GM13977 (cell line): Measurements from ENCODE around the gene AK2.

Experiments used
- DNase-seq: peaks from one replicate; pipeline ENCODE4 v3.0.0; 2012; ENCODE audit warnings: low spot score
- in situ Hi-C: fragments of 300-500 bp; cut with MboI; formaldehyde crosslinking; loops from one replicate; pipeline ENCODE4 v1.12.0; 2022; ENCODE audit warnings: low sequenced_read_pairs, low pct_unique_long_range_greater_than_20kb, mixed read lengths, inconsistent platforms; ENCODE audit not compliant: unreplicated experiment
- TF ChIP-seq, protein P1 (sequence below): IDR thresholded peaks from 2 replicates; pipeline ENCODE4 v1.5.1; 2012; ENCODE audit warnings: mild to moderate bottlenecking, control low read depth; ENCODE audit not compliant: insufficient read depth; ENCODE audit errors: extremely low read depth, missing control alignments

The AK2 gene

DNA sequence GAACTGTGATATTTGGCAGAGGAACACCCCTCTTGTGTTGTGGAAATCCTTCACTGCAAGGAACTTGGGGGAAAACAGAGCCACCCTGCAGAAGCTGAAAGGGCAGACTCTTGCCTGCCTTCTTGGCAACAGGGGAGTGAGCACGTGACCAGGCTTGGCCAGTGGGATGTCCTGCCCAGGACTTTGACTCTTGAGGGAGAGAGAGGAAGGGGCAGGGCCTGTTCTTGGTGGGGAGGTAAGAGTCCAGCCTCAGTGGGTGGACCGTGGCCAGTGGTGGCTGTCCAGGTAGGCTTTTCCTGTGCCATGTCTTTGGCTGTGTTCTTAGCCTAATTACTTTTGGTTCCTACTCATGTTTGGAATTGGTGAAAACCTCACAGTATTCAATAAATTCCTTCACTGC lies 8.6 kb upstream of the AK2 start:
- TF ChIP-seq, protein P1, sequence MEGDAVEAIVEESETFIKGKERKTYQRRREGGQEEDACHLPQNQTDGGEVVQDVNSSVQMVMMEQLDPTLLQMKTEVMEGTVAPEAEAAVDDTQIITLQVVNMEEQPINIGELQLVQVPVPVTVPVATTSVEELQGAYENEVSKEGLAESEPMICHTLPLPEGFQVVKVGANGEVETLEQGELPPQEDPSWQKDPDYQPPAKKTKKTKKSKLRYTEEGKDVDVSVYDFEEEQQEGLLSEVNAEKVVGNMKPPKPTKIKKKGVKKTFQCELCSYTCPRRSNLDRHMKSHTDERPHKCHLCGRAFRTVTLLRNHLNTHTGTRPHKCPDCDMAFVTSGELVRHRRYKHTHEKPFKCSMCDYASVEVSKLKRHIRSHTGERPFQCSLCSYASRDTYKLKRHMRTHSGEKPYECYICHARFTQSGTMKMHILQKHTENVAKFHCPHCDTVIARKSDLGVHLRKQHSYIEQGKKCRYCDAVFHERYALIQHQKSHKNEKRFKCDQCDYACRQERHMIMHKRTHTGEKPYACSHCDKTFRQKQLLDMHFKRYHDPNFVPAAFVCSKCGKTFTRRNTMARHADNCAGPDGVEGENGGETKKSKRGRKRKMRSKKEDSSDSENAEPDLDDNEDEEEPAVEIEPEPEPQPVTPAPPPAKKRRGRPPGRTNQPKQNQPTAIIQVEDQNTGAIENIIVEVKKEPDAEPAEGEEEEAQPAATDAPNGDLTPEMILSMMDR: no peak
- in situ Hi-C loops: no loop called here
- no peak for DNase-seq

DNA sequence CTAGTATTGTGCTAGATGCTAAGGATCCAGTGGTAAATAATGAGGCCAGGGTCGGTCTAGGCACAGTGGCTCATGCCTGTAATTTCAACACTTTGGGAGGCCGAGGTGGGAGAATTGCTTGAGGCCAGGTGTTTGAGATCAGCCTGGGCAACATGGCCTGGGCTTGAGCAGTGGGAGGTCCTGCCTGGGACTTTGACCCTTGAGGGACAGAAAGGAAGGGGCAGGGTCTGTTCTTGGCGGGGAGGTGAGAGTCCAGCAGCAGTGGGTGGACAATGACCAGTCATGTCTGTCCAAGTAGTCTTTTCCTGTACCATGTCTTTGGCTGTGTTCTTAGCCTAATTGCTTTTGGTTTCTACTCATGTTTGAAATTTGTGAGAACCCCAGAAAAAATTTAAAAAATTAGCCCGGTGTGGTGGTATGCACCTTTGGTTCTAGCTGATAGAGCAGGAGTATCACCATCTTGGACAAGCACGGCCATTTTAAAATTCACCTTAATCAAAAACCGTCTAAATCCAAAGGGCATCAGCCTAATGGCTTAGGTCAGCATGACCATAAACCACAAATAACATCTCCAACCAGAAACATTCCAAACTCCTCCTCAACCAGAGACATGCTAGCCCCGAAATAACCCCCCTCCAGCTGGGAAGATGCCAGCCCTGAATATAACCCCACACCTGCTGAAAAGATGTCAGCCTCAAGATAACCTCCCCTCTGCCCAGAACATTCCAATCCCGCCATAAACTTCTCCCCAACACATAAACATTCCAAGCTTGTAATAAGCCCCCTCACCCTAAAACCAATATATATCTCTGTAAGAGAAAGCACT lies 6.8 kb upstream of the AK2 start:
- TF ChIP-seq, protein P1: no peak
- DNase-seq: no peak
- in situ Hi-C loops: no loop called here

DNA sequence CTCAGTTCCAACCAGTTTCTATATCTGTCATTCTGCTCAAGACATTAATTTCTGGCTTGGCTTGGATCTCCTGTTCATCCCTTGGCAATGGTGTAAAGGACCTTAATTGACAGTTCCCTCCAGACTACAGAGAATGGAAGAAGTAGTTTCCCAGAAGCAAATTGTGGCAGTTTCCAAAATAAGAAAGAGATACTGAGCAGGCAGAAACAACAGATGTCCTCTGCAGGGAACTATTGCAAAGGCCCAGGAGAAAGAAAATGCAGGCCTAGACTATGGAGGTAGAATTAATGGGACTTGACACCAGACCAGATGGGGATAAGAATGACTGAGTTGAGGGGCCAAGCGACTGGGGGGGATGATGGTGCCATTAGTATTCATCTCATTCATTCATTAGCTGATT lies 6.1 kb upstream of the AK2 start:
- no peak for DNase-seq
- TF ChIP-seq, protein P1: no peak
- in situ Hi-C loops: no loop called here

DNA sequence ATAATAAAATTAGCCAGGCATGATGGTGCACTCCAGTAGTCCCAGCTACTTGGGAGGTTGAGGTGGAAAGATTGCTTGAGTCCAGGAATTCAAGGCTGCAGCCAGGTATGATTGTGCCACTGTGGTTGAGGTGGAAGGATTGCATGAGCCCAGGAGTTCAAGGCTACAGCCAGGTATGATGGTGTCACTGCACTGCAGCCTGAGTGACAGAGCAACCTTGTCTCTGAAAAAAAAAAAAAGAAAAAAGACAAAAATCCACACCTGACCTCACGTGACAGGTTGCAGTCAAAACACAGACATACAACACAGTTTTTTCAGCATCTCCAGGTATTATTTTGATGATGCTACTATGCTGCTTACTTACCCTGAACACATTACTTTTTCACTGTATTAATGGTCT lies 4.3 kb upstream of the AK2 start:
- DNase-seq: no peak
- TF ChIP-seq, protein P1: no peak
- in situ Hi-C loops: no loop called here

DNA sequence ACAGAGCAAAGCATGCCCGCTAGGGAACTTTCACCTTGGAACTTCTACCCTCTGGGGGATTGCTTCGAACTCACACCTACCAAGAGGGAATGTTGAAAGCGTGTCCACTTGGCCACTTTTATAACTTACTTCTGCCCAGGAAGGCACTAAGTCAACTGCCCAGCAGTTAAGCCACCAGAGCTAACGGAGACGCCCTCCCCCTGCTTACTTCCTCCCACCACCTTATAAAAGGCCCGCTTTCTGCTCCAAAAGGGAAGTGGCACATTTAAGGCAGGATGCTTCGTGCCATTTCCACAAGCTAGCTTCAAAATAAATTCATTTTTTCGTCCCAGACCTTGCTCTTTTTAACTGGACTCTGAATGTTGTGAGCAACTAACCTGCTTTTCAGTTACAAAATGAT lies 3.2 kb upstream of the AK2 start:
- no peak for DNase-seq
- TF ChIP-seq, protein P1: no peak
- in situ Hi-C loops: no loop called here

DNA sequence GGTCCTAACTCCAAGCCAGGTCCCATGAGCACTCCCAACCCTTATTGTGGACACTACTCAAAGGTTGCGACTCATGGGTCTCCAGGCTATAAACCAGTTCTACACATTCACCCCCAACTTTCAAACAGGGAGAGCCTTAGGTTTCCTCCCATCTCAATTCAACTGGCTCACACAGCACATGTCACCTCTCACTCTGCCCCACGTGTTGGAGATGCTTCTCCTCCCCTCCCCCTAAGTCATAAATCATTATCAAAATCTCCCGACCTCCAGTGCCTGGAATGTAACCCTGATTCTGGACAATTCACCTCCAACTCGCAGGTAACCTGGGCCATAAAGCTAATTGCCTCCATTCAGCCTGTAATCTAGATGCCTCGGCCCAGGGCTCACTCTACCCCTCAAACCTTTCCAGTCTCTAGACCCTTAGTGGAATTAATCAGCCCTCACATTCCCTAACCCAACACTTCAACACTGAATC lies 595 bp downstream of the AK2 start:
- no peak for DNase-seq
- in situ Hi-C loops: no loop called here
- TF ChIP-seq, protein P1: no peak
